ENCODE data around the gene ADAMTS9.

ADAMTS9 gene

DNA sequence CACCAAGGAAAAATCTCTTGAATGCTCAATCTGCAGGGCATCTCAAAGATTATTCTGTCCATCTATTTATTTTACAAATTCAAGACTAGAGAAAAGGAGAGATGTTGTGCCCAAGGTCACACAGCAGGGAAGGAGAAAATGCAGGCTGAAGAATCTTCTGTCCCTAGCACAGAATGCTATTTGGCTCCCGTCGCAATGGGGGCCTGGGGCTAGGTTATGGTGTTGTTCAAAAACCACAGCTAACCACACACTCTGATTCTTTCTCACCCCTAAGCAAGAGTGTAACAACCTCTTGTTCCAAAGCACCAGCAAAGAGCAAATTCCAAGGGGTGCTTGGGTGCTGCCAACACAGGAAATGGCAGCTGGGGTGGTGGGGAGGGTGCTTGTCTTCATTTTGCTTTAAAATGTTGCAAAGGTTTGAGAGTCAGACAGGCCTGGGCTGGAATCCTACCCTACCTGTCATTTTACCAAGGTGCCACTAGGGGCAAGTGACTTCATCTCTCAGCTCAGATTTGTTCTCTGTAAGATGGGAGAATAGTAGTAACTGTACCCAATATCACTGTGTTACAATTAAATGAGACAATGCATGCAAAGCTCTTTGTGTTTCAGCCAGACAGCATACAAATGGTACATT lies 112.5 kb downstream of the ADAMTS9 start:
- no peak for DNase-seq (ENCODE audit: extremely low read depth, low read depth)
- TF ChIP-seq, protein P1, sequence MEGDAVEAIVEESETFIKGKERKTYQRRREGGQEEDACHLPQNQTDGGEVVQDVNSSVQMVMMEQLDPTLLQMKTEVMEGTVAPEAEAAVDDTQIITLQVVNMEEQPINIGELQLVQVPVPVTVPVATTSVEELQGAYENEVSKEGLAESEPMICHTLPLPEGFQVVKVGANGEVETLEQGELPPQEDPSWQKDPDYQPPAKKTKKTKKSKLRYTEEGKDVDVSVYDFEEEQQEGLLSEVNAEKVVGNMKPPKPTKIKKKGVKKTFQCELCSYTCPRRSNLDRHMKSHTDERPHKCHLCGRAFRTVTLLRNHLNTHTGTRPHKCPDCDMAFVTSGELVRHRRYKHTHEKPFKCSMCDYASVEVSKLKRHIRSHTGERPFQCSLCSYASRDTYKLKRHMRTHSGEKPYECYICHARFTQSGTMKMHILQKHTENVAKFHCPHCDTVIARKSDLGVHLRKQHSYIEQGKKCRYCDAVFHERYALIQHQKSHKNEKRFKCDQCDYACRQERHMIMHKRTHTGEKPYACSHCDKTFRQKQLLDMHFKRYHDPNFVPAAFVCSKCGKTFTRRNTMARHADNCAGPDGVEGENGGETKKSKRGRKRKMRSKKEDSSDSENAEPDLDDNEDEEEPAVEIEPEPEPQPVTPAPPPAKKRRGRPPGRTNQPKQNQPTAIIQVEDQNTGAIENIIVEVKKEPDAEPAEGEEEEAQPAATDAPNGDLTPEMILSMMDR (IDR thresholded peaks at IDR 0.05; ENCODE audit: low read depth, low read length) = peak; percentile 47

DNA sequence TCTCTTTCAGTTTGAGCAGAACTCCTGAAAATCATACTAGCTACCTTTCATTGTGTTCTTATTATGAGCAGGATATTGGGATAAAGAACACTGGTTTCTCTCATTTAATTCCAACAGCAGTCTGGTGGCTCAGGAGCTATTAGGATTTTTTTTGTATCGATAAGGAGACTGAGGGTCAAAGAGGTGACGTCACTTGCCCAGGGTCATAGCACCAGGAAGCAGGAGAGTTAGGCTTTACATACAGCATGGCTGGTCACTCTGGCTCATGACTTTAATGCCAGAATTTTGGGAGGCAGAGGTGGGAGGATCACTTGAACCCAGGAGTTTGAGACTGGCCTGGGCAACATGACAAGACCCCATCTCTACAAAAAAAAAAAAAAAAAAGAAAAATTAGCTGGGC lies 113.6 kb downstream of the ADAMTS9 start:
- TF ChIP-seq, protein P1 (IDR thresholded peaks at IDR 0.05; ENCODE audit: low read depth, low read length) = no peak

DNA sequence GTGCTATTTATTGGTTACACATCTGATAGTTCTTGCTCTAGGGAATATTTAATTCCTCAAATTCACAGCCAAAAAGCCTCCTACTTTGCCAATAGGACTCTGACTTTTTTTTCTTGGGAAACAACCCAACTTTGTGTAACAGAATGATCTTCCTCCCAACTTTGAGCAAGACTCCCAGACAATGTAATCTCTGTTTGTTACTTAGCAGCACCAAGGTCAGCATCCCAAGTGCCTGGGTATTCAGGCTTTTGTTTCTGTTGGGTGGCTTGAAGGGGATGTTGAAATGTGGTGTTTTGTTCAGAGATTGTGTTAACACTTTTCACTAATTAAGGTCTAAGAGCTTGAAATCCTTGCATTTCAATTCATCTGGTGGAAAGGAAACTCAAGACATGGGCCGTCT lies 115.8 kb downstream of the ADAMTS9 start:
- DNase-seq (ENCODE audit: extremely low read depth, low read depth) = no peak
- TF ChIP-seq, protein P1 (IDR thresholded peaks at IDR 0.05; ENCODE audit: low read depth, low read length) = no peak

More for the DNA sequence above, 113.6 kb downstream of the ADAMTS9 start:
- DNase-seq (ENCODE audit: extremely low read depth, low read depth) = no peak

DNA sequence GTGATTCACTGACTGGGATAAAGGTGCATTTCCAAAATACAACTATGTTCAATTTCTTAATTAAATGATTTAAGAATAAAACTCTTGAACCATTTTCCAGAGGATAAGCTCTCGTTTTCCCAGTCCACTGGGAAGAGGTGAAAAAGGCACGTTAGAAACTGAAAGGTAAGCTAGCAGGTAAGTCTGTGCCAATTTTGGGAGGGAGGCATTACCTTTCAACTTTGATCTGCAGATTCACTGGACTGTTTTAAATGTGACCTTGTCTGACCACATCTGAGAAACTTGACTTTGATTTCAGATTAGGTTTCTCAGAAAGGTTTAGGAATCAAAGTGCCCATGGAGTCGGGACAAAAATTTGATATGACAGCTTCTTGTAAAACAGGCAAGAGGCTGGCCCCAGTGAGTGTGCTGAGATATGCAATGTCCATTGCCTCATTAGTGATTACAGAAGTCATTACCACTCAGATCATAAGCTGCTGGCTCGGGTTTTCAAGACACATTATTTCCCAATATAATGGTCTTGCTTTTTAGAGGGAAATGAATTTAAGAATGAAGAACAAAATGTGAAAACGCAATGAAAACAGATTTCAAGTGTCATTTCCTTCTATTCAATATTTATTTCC lies 118.8 kb downstream of the ADAMTS9 start:
- TF ChIP-seq, protein P1 (IDR thresholded peaks at IDR 0.05; ENCODE audit: low read depth, low read length) = no peak
- no peak for DNase-seq (ENCODE audit: extremely low read depth, low read depth)

DNA sequence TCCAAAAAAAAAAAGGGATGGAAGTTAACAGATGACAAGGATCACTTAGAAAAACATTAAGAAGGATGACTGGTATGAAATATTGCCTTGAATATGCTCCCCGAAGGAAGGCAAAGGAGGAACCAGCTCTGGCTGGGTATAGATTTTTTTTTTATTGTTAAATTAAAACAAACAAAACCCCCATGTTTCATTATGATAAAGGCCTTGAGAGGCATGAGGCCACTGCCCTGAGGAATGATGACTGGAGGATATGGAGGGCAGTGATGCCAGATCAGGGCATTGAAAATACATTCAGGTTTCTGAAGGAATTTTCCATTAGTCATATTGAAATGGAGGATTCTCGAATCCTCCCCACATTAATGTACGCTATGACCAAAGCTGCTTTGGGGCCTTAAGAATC lies 120.9 kb downstream of the ADAMTS9 start:
- DNase-seq (ENCODE audit: extremely low read depth, low read depth) = no peak
- TF ChIP-seq, protein P1 (IDR thresholded peaks at IDR 0.05; ENCODE audit: low read depth, low read length) = no peak

DNA sequence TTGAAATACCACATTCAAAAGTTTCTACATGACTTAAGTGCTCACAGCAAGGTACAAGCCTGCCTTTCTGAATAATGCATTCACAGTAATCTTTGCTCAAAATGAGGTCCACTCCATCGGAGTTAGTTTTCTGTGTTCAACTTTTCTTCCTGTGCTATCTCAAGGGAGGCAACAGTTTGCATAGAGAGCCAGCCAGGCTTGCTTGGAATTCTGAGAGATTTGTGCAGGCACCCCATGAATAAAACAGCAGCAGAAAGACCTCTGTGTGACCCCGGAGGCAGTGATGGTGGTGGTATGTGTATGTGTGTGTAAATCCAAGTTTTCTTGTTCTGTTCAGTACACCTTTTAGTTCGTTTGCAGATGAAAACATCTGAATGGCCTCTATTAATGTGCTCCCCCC lies 124.0 kb downstream of the ADAMTS9 start:
- TF ChIP-seq, protein P1 (IDR thresholded peaks at IDR 0.05; ENCODE audit: low read depth, low read length) = no peak

DNA sequence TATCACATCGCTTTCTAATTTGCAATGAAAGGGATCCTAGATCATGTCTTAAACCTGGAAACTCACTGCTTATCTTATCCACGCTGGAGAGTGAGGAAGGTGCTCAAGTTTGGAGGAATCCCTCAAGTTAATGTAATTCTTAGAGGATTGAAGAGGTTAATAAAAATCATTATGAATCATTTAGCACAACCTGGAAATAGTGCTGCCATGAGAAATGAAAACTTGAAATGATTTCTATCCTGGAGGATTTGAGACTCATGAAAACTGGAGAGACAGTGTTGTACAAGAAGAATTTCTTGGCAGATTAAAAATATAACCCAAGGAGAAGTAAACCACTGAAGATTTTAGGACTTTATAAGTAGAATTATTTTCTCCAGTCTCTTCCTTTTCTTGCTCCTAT lies 125.9 kb downstream of the ADAMTS9 start:
- no peak for DNase-seq (ENCODE audit: extremely low read depth, low read depth)
- TF ChIP-seq, protein P1 (IDR thresholded peaks at IDR 0.05; ENCODE audit: low read depth, low read length) = no peak

More for the DNA sequence above, 124.0 kb downstream of the ADAMTS9 start:
- DNase-seq (ENCODE audit: extremely low read depth, low read depth) = no peak

Data from AG09319 (cell line).